AML-193 (cell line): Measurements from ENCODE around the gene EXPH5.

Source experiments
- DNase-seq, 2 experiments: peaks; one replicate each; lab custom pipeline; 2025; lab: John Stamatoyannopoulos, UW

EXPH5 gene

DNA sequence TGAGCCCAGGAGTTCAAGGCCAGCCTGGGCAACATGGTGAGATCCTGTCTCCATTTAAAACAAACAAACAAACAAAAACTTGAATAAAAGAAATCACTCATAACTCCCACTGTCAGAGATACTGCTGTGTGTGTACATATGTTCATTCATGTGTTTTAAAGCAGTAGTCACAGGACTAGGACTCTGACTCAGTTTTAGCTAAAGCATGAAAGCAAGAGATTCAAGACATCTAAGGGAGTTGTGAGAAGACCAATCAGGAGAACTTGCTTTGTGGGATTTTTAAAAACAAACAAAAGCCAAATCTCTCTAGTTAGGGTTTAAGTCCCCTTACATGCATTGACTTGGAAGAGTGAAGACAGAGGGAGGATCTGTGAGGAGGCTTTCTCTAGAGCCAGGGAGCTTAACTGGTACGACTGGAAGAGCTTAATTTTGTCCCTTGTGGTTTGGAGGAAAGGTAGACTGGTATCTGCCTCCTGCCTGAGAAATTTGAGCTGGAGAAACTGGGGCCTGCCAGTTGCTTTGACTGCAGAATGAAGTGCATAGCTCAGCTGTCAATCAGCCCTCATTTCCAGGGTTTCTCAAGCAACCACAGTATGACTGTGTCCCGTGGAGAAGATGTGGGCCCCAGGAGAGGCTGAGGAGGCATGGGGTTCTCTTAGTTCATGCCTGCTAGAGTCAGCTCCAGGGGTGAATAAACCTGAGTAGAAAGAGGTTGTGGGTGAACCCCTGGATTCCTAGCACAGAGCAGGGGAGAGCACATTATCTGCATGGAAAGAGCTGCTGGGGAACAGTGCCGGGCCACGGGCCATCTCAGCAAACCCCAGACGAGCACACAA, 30.6 kb downstream of the EXPH5 start:
- no peak for DNase-seq

DNA sequence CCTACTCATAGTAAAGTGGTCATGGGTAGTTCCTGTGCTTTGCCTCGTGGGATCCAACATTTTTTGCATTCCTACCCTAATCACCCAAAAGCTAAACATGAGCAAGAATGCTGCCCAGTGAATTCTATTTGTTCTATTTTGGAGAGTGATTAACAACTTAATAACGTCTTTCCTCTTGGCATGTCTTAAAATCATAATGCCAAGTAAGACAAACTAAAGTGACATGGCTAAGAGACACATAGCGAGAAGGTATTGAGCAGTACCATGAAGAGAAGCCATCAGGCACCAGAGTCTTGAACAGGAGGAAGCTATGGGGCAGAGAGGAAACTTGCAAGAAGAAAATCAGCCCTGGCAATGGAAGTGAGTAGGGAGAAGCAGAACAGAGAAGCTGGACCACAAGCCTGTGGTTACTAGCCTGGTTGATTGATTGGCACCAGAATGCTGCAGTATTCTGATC, 32.0 kb downstream of the EXPH5 start:
- DNase-seq: no peak

DNA sequence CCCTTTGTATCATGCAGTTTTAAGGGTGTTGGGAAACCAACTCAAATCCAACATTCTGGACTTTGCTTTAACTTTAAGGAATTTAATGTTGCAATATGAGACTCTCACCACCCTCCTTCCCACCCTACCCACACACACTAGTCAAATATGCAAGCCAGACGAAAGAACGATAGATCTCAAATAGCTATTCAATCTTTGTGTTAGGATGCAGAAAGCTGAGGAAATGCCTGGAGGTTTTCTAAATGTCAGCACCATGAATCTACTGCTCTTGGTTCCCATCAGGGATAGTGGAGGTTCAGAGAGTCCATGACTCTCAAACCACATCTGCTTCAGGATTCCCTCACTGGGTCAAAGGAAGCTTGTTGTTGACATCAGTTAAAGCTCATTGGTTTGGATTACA, 33.7 kb downstream of the EXPH5 start:
- DNase-seq: no peak

DNA sequence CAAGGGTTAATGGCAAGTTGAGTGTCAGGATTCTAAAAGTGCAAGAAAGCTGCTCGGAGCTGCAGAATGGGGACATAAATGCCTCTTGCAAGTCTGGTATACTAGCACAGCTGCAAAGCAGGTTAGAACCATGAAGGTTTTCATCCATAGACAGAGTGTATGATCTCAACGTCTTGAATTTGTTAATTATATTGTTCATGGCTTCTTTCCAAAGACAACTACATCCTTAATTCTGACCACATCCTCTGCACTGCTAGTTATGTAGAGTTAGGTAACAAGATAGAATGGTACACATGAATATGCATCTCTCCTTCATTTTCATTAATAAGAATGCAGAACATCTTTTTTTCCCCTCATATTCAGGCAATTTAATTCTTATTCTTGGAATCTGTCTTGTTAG, 34.2 kb downstream of the EXPH5 start:
- DNase-seq: peak; percentile 25 to 51

DNA sequence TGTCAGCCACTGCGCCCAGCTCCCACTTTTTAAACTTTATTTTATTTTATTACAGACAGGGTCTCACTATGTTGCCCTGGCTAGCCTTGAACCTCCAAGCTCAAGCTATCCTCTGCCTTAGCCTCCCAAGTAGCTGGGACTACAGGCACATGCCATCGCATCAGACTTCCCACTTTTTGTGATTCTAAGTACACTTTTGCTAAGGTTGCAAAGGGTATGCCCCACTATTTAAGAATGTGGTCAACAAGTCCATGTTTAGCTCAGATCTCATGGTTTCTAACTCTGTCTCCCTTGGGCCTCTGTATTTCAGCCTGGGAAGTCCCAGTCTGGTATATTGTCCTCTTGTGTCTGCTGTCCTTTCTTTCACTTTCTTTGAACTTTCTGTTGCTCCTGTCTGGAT, 35.3 kb downstream of the EXPH5 start:
- DNase-seq: no peak

DNA sequence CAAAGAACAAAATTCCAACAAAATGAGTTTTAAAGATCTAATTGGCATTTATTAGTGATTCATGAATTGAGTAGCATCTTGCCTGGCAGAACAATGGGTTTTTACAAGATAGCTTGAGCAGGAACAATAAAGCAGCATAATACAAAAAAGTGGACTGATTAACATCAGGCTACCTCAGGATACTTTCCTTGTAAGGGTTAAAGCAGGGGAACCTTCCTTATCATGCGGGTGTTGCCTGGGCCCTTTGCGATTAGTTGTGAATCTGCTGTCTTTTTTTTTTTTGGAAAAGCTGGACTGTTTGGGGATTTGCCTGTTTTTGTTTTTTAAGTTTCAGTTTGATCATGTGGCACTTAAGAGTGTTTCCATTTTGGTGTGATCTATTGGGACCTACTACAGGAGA, 37.5 kb downstream of the EXPH5 start:
- no peak for DNase-seq

DNA sequence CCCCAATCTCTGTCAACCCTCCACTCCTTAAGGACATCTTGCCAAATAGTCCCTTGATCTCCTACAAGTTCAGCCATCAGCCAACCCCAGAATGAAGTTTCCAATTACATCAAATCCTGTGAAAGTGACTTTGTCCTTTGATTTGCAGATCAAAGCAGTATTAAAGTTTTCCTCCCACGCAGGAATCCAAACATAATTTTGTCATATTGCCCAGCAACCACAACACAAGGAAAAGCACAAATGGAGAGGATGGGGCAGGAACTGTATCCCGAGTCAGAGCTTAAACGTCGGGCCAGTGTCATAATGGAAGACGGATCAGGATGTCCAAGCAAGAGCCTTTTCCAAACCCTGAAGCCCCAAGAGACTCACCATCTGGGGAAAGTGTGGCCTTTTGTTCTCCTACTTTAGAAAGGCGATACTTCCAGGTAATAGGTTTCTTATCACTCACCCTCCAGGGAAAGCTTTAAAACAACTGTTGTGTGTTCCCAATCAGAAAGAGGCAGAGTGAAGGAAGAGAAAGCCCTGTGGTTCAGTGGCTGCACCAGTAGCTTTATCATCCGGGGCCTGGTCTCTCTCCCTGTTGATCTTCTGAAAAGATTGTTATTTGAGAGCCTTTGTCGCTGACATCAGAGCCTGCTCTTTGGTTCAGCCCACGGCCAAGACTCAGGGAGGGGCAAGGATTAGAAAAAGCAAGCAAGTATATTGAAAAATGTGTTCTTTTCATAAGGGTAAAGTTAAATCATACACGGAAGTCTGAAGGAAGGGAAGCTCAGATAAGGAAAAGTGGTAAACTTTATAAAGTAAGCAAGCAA, 41.7 kb downstream of the EXPH5 start:
- DNase-seq: no peak

DNA sequence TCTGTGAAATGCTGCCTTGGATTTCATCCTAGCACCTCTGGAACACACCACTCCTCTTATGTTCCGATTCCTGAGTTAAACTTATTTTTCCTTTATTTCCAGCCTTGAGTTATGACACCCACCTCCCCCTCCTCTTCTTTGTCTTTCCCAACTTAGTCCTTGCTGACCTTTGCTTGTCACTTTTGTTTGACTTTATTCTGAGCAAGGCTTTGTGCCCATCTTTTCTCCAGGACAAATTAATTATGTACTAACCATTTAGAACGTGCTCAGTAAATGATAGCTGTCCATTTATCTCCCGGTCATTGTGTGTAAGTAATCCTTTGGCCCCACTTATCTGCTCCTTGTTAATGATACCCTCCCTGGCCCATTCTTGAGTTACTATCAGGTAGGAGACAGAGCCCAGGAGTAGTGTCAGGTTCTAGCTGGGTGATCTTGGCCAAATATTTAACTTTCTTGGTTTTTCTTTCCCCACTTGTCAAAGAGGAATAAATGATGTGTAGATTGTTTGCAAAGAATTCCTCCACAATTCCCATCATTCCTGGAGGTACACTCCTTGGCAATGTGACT, 44.2 kb downstream of the EXPH5 start:
- no peak for DNase-seq

DNA sequence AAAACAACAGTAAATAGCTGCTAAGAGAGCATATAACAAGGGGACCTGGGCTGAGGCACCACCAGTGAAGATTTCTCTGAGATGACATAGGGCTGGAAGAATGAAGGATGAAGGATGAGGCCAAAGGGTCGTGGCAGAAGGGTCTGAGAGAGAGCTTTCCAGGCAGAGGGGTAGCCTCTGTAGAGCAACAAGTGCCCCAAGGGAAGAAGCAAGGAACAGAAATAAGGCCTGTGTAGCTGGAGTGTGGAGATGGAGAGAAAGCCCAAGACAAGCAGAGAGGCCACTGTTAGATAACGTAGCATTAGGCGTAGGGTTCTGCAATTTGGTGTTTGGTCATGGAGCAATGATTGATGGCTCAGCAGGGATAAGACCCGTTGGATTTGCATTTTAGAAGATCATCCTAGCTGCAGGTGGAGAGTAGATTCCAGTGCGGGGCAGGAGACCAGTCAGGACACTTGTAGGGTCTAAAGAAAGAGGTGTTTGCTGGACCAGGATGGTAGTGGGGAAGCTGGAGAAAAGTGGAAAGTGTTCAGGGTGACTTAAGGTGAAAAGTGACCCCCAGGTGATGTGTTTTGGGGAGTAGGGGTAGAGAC, 47.6 kb downstream of the EXPH5 start:
- DNase-seq: no peak

DNA sequence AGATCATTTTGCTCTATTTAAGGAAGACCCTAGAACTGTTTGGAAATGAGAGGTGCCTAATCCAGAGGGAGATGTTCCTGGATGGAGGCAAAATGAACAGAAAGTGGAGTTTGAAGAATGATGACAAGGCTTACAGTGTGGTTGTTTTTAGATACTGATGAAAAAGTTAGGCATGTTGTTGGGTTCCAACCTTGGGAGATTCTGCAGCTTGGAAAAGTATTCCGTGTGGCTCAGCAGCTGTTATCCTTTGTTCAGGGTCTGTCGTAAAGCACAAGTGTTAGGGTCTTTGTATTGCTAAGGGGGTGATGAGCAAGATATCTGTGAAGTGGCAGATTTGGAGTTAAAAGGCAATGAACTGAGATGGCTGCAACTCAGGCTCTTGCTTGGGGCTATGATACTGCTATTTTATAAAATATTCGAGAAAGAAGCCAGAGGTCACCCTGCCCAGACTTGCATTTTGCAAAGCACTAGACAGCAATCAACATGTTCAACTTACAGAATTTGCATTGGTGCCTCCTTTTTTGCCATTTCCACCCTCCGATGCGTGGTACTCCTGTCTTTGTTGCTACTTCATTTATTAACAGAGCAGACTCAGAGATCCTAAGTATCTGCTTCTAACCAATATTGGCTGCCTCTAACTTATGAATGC, 50.1 kb downstream of the EXPH5 start:
- no peak for DNase-seq

DNA sequence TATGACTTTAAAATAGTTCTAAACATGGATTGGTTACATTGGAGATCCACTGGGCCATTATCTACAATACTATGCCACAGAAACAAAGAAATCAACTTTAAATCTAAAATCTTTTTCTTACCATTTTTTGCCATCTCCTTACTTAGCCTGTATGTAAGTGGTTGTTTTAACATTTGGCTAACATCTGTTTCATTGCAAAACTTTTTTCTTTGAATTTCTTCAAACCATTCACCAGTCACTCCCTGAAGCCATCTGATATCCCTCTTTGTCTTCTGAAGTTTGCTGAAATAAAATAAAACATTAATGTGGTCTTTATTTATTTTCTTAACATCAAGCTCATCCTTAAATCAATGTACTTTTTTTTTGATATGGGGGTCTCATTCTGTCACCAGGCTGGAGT, 52.0 kb downstream of the EXPH5 start:
- DNase-seq: no peak

DNA sequence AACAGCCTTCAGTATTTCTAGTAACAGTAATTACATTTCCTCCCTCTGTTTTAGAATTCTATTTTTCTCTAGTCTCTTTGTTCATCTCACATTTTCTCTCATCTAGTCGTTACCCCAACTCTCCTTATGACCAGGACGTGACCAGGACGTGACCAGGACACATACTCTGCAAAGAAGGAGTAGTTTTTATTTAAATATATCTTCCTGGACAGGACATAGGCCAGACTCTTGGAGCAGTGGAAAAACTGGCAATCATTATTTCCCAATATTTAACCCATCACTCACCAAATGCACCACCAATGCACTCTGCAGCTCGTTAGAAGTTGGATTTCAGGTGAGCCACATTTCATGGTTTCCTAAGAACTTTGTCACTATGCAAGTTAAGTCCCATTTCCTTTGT, 55.1 kb downstream of the EXPH5 start:
- no peak for DNase-seq

DNA sequence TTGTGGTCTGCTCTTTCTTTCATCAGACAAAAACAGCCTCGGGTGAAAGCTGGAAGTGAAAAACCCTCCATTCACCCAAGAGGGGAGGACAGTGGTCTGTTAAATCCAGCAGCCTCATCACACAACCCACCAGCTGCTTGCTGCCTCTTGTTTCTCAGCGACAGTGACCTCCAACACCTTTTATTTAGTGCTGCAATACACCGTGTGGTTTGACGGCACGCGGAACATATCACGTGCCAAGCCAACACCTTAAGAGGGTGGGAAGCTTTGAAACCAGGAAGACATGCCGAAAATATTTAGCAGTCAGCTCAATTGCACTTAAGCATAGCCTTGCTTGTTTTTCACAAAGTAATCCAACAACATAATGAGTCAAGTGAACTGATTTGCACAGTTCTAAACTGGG, 55.5 kb downstream of the EXPH5 start:
- no peak for DNase-seq

DNA sequence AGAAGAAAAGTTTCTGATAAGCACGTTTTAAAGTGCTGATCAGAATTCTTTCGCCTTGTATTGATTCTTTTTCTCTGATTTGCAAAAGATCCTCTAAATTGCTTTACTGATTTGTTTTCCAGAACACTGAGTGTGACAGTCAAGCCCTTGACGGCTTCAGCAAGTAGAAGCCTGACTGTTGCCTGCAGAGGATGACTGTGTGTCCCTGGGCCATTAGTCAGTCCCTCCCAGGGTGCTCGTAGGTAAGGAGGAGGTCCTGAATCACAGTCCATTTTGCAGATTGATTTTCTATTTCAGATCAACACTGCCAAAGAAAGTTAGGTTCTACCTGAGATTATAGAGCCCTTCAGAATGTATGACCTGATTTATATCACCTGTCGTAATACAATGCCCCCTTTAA, 56.8 kb downstream of the EXPH5 start:
- DNase-seq: no peak

DNA sequence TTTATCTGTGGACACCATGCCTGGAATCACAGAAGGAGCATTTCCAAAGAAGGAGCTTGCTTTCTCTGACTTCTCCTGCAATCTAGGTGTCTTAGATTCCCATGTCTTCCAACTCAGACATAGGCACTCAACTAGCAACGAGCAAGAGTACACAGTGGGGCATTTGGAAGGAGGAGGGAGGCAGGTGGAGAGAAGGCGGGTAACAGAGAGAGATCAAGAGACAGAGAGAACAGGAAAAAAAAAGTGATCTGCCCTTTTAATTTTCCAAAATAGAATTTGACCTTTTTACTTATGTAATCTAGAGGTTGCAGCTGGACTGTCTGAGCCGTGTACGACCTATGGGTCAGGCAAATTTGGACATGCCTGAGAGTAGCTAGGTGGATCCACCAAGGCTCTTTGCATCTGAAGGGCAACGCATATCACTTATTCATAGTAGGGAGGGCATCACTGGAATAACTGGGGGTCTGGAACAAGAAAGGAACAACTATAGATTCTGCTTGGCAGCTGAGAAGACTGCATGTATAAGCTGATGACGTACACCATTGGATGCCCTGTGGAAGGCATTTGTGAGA, 58.1 kb downstream of the EXPH5 start:
- DNase-seq: no peak

DNA sequence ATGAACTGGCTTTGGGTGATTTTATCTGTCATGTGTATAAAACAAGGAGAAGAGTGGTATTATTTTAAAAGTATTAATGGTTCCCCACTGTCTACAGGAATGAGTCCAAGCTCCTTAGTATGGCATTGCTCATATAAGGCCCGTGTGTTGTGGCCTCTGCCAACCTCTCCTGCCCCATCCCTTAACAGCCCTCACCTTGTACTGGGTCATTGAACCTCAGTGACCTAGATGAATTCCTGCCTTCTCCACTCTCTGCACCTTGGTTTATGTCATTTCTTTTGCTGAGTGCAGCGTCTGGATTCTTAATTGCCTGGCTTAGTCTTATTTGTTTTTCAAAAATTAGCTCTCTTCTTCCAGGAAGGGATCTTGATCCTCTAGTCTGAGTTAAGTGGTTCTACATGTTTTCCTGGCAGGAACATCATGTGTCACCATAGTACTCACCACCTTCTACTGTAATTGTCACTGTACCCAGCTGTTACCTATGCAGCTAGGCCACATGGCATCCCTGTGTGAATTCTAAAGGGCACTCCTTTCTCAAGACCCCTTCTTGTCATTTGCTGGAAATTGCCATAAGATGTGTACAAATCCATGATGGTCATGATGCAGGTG, 59.2 kb downstream of the EXPH5 start:
- DNase-seq: no peak

DNA sequence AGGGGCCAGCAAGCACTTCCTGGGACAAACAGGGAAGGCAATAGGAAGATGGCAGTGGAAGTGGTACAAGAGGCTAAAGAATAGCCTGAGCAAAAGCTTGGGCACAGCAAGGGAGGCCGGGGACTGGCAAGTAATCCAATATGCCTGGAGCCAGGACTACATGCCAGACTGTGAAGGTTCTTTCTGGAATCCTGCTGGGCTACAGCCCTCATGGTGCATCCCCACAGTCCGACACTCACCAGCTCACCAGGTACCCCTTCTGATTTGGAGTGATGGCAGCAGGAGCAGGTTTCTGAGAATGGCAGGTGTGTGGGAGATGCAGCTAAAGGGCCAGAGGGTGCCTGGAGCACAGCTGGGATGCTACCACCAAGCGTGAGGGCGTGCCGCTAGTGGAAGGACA, 63.1 kb downstream of the EXPH5 start:
- no peak for DNase-seq

DNA sequence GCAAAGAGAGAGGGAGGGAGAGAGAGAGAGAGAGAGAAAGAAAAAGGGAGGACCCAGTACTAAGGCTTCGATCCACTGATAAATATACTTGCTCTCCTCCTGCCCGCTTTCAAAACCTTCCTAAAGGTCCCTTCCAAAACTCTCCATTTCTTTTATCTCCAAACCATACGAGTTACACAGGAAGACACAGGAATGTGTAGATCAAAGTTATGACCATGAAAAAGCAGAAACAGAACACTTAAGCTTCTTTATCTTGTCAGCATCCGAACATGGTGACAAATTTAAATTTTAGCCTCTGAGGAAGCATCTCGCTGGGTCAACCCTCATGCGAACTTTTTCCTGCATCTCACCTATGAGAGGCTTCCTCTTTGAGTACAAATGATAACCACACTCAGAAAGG, 66.2 kb downstream of the EXPH5 start:
- no peak for DNase-seq

DNA sequence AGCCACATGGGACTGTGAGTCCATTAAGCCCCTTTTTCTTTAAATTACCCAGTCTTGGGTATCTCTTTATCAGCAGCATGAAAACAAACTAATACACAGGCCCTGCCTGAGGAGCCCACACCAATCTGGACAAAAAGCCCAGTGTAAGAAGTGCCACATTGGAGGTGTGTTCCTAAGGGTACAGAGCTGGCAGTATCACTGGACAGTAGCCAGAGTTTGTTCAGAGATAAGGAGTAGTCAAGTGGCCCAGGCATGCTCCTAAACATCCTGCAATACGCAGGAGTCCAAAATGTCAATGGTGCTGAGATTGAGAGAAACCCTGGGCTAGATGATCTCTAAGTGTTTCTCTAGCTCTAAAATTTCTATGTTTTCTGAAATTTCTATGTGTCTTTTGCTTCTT, 68.4 kb downstream of the EXPH5 start:
- no peak for DNase-seq

DNA sequence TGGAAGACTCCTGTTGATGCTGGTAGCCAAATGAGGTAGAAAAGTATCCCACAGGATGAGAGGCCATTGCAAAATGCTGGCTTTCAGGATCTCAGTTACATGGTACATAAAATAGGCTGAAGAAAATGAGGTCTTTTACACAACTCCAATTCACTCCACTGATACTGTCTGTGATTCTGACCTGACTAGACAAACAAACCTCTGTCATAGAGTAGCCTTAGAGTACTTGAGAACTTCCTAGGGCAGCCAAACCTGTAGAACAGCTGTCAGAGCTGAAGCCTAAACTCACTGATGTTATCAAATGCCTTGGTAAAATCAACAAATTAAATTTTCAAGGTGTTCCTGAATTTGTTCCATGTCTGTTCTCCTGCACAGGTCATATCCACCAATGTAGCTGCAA, 69.1 kb downstream of the EXPH5 start:
- no peak for DNase-seq

DNA sequence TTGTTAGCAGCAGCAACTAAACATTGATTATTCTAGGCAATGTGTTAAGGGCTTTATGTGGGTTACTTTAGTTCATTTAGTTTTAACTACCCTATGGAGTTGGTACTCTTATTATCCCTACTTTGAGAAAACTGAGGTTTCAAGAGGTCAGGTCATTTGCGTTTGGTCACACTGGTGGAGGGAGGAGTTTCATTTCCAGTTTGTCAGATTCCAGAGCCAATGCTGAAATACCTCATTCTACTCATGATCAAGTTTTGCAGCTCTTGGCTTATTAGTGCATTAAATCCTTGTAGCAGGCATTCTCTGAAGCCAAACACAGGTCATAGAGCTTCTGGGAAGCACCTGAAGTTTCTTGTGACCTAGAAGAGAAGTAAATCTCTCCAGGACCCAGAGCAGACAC, 71.2 kb downstream of the EXPH5 start:
- no peak for DNase-seq
